GM20000 (cell line): ENCODE results near the gene TWIST1.

ENCODE experiments used
- DNase-seq: peaks from one replicate; pipeline ENCODE4 v3.0.0; 2012; ENCODE audit warnings: low spot score
- TF ChIP-seq, protein P1 (sequence below): IDR thresholded peaks from 2 replicates; pipeline ENCODE4 v1.5.1; 2012; ENCODE audit warnings: mild to moderate bottlenecking, control low read depth; ENCODE audit errors: extremely low read depth, missing control alignments

Gene TWIST1

GRCh38 chr7:19117091-19117869 is at the start of gene TWIST1:
TSS of gene TWIST1 (minus strand) at chr7:19117636. CDS start at chr7:19117321, 315 bp downstream.
- TF ChIP-seq, protein P1, sequence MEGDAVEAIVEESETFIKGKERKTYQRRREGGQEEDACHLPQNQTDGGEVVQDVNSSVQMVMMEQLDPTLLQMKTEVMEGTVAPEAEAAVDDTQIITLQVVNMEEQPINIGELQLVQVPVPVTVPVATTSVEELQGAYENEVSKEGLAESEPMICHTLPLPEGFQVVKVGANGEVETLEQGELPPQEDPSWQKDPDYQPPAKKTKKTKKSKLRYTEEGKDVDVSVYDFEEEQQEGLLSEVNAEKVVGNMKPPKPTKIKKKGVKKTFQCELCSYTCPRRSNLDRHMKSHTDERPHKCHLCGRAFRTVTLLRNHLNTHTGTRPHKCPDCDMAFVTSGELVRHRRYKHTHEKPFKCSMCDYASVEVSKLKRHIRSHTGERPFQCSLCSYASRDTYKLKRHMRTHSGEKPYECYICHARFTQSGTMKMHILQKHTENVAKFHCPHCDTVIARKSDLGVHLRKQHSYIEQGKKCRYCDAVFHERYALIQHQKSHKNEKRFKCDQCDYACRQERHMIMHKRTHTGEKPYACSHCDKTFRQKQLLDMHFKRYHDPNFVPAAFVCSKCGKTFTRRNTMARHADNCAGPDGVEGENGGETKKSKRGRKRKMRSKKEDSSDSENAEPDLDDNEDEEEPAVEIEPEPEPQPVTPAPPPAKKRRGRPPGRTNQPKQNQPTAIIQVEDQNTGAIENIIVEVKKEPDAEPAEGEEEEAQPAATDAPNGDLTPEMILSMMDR: no peak
- peak; percentile 61 for DNase-seq

GRCh38 chr7:19161671-19162070 is 44.2 kb upstream of the TWIST1 start:
- DNase-seq: no peak
- TF ChIP-seq, protein P1: no peak

- no peak for DNase-seq
- TF ChIP-seq, protein P1: no peak
These were observed 29.3 kb upstream of the TWIST1 start for GRCh38 chr7:19146699-19147098.

GRCh38 chr7:19145434-19146115 is 28.1 kb upstream of the TWIST1 start:
- TF ChIP-seq, protein P1: no peak
- DNase-seq: no peak

DNA sequence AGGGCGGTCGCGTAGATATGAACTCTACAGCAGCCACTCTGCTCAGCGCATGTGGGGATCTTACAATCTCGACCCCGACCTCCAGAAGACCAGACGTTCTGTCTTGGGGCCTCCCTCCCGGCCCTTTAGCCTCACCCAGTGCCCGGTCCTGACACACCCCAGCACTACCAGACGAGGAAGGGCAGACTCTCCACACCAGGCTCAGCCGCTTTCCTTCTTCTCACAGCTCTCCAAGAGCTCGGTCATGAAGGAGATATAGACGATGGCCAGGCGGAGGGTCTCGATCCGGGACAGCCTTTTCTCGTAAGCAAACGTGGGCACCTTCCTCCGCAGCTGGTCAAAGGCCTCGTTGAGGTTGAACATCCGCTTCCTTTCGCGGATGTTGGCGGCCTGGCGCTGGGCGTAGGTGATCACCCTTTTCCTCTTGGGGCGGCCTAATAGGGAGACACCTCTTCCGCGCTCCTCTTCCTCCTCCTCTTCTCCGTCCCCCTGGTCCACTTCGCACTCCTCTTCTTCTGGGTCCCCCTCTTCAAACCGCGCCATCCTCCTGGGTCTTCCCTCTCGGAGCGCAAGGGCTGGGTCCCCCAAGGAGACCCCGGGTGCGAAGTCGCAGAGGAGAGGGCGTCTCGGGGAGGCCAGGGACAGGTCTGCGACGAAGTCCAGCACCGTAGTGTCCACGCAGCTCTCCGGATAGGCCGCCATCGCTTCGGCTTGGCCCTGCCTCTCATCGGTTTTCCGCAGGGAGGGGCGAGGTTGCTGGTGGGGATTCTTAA is 27.4 kb upstream of the TWIST1 start, which contains the start of gene FERD3L:
FERD3L (minus strand) TSS at position 761 of the 773 bp plus-strand sequence; CDS start at position 702, 59 bp downstream.
- DNase-seq: no peak
- TF ChIP-seq, protein P1: no peak

DNA sequence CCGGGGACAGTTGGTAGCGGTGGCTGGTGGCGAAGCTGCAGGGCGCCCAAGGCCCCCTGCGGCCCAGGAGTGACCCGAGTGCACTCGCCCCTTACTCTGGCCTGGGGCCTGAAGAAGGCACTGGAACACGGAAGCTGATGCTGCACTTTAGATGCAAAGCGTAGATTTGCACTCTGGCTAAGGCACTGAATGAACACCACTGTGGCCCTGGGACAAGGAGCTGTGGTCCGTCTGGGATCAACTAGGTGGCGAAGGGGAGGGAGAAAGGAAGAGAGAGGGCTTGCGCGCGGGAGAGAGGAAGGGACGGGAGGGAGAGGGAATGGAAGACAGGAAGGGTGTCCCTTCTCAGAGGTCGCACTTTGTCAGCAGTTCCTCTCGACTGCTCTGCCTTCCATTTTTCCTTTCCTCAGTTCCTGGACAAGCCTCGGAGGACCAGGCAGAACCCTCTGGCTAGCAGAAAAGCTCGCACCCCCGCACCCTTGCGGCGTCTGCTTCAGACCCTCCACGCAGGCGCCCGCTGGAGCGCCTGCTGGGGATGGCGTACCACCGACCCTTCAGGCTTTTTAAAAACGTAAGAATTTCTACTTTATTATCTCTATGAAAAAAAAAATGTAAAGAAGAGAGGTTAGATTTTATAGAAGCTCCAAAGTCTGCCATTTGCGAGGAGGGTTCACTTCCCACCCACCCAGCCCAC is 26.6 kb upstream of the TWIST1 start:
- TF ChIP-seq, protein P1: no peak
- no peak for DNase-seq
